ENCODE data around the gene SDSL. TPM values are rescaled to one million over a fixed set of nuclear protein-coding genes. Genes with fewer than 3 reads are reported as not detected.

Gene SDSL
- total and polyA plus RNA-seq, 2 experiments from 2014 or later, result not detected

DNA sequence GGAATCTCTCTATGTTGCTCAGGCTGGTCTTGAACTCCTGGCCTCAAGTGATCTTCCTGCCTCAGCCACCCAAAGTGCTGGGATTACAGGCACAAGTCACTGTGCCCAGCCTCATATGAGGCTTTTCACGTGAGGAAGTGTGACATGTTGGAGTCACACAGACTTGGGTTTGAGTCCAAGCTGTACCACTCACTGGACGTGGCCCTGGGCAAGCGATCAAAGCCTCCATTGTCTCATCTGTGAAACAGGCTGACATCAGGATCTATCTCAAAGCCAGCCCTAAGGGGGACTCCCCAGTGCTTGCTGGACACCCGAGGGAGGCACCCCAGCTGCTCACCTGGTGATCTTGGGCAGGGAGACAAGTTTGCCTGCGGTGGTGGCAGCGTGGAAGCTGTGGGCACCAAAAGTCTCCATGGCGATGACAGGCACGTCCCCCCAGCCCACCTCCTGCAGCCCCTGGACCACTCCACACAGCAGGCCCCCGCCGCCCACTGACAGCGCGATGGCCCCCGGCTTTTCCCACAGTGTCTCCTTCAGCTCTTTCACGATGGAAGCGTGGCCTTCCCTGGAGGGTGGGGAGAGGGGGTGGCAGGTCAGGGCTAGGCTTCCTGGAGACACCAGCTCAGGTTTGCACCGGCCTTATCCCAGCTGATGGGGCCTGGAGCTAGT, 25.2 kb upstream of the SDSL start:
- no peaks in the 10 kb centered on the region for H3K36me3 Mint-ChIP-seq (ENCODE audit: low read depth)
- Histone ChIP-seq H3K4me2 (no peak overlapping the region), H3K27ac (ENCODE audit: low read depth) (no peak overlapping the region), H2AFZ (no peak overlapping the region), H3K36me3 (ENCODE audit: insufficient read depth) (no peaks in the 10 kb centered on the region), H4K20me1 (replicated peaks; ENCODE audit: insufficient read depth) (no peaks in the 10 kb centered on the region), H3K4me3 (no peak overlapping the region), H3K79me2 (replicated peaks; ENCODE audit: insufficient read depth) (no peaks in the 10 kb centered on the region), H3K9me2 (ENCODE audit: insufficient read depth) (no peaks in the 10 kb centered on the region; the same call in 1 of the 2 replicates), H3K27me3 (ENCODE audit: insufficient read depth) (no peaks in the 10 kb centered on the region), H3F3A (replicated peaks; ENCODE audit: low read depth) (0 out of 2 replicates have a peak, but pooled peaks cover 2% of the 10 kb centered on the region), H3K4me1 (ENCODE audit: insufficient read depth) (no peaks in the 10 kb centered on the region)
- no peaks in the 10 kb centered on the region; the same call in 2 of the 3 replicates for H3K9me3 Mint-ChIP-seq
- no peak overlapping the region for H3K27ac Mint-ChIP-seq
- H3K4me3 Mint-ChIP-seq, result no peak overlapping the region
- TF ChIP-seq EZH2 (IDR thresholded peaks at IDR 0.05; ENCODE audit: low read depth, unreplicated experiment) (no peak), ZNF331 (CRISPR knock-in tag; IDR thresholded peaks at IDR 0.05; ENCODE audit: low read depth) (no peak), POLR2AphosphoS5 (IDR thresholded peaks at IDR 0.05; ENCODE audit: low read depth) (no peak), JUNB (IDR thresholded peaks at IDR 0.05; ENCODE audit: unreplicated experiment) (no peak), EZH2phosphoT487 (IDR thresholded peaks at IDR 0.05; ENCODE audit: unreplicated experiment) (no peak), NANOG (IDR thresholded peaks at IDR 0.05; ENCODE audit: borderline replicate concordance) (no peak), ZNF462 (CRISPR knock-in tag; IDR thresholded peaks at IDR 0.05) (no peak), ZNF114 (CRISPR knock-in tag; IDR thresholded peaks at IDR 0.05) (no peak), CREB1 (CRISPR knock-in tag; IDR thresholded peaks at IDR 0.05; ENCODE audit: low read depth) (no peak), STAT1 (IDR thresholded peaks at IDR 0.05; ENCODE audit: unreplicated experiment) (no peak)
- TF ChIP-seq, protein P1, sequence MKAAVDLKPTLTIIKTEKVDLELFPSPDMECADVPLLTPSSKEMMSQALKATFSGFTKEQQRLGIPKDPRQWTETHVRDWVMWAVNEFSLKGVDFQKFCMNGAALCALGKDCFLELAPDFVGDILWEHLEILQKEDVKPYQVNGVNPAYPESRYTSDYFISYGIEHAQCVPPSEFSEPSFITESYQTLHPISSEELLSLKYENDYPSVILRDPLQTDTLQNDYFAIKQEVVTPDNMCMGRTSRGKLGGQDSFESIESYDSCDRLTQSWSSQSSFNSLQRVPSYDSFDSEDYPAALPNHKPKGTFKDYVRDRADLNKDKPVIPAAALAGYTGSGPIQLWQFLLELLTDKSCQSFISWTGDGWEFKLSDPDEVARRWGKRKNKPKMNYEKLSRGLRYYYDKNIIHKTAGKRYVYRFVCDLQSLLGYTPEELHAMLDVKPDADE (IDR thresholded peaks at IDR 0.05), result no peak
- TF ChIP-seq, protein P2, sequence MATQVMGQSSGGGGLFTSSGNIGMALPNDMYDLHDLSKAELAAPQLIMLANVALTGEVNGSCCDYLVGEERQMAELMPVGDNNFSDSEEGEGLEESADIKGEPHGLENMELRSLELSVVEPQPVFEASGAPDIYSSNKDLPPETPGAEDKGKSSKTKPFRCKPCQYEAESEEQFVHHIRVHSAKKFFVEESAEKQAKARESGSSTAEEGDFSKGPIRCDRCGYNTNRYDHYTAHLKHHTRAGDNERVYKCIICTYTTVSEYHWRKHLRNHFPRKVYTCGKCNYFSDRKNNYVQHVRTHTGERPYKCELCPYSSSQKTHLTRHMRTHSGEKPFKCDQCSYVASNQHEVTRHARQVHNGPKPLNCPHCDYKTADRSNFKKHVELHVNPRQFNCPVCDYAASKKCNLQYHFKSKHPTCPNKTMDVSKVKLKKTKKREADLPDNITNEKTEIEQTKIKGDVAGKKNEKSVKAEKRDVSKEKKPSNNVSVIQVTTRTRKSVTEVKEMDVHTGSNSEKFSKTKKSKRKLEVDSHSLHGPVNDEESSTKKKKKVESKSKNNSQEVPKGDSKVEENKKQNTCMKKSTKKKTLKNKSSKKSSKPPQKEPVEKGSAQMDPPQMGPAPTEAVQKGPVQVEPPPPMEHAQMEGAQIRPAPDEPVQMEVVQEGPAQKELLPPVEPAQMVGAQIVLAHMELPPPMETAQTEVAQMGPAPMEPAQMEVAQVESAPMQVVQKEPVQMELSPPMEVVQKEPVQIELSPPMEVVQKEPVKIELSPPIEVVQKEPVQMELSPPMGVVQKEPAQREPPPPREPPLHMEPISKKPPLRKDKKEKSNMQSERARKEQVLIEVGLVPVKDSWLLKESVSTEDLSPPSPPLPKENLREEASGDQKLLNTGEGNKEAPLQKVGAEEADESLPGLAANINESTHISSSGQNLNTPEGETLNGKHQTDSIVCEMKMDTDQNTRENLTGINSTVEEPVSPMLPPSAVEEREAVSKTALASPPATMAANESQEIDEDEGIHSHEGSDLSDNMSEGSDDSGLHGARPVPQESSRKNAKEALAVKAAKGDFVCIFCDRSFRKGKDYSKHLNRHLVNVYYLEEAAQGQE (IDR thresholded peaks at IDR 0.05; ENCODE audit: unreplicated experiment), result no peak
- TF ChIP-seq, protein P3, sequence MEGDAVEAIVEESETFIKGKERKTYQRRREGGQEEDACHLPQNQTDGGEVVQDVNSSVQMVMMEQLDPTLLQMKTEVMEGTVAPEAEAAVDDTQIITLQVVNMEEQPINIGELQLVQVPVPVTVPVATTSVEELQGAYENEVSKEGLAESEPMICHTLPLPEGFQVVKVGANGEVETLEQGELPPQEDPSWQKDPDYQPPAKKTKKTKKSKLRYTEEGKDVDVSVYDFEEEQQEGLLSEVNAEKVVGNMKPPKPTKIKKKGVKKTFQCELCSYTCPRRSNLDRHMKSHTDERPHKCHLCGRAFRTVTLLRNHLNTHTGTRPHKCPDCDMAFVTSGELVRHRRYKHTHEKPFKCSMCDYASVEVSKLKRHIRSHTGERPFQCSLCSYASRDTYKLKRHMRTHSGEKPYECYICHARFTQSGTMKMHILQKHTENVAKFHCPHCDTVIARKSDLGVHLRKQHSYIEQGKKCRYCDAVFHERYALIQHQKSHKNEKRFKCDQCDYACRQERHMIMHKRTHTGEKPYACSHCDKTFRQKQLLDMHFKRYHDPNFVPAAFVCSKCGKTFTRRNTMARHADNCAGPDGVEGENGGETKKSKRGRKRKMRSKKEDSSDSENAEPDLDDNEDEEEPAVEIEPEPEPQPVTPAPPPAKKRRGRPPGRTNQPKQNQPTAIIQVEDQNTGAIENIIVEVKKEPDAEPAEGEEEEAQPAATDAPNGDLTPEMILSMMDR (conservative IDR thresholded peaks at IDR 0.05; ENCODE audit: low read depth in 2 of 2), result no peak
- peaks cover 2% of the 10 kb centered on the region for H3K27me3 Mint-ChIP-seq (ENCODE audit: insufficient read depth, low read depth, poor library complexity)
- no peaks in the 10 kb centered on the region for H3K4me1 Mint-ChIP-seq
- ATAC-seq (no peak), DNase-seq (ENCODE audit: low spot score) (no peak)

Data from GM23338 (cell line).